Lower leg skin (tissue), 4 donors: ENCODE data around the gene SIGLEC12. TPM values are rescaled to one million over a fixed set of nuclear protein-coding genes. Genes with fewer than 3 reads are reported as not detected.
A peak's percentile ranks its signal among the peaks of the same experiment; 100 is the strongest.

Experiments used
- DNase-seq, 2 donors: peaks; one replicate each; pipeline ENCODE4 v3.0.0-alpha.2; 2019; ENCODE audit warnings: low spot score in 2 of 2
- H3K4me3 ChIP-seq: fragments of 200-600 bp; sonication (generic); 2 replicates; pipeline ENCODE4 v1.5.1; 2017; ENCODE audit warnings: mild to moderate bottlenecking, low read depth; ENCODE audit not compliant: poor library complexity, severe bottlenecking
- CTCF ChIP-seq, 3 donors: fragments of 450-650 bp; IDR thresholded peaks; one replicate each; pipeline ENCODE4 v1.5.1; 2016; ENCODE audit warnings: antibody characterized with exemption in 3 of 3, mild to moderate bottlenecking in 3 of 3, moderate library complexity in 2 of 3
- POLR2A ChIP-seq, 2 donors: fragments of 450-650 bp; IDR thresholded peaks; one replicate each; pipeline ENCODE4 v1.6.1; 2016 to 2017; ENCODE audit warnings: antibody characterized with exemption in 2 of 2, mild to moderate bottlenecking in 1 of 2, moderate library complexity in 1 of 2
- WGBS, 2 donors: methylation state at CpG; one replicate each; pipeline ENCODE4 v1.1.5; 2018; 5-methylcytosine and 5-hydroxymethylcytosine counted together
- intact Hi-C: fragments of 100-400 bp; cut with DNase I; formaldehyde crosslinking; loops from one replicate; pipeline ENCODE4 v1.15.0; 2023; ENCODE audit warnings: low total_unique reads
- total RNA-seq, 4 donors: library from RNA; depleted of rRNA; stranded (reverse); fragments of >200 nt; gene quantifications; one replicate each; pipeline ENCODE4 v1.1.0, GENCODE V29; 2016

SIGLEC12 gene
- total RNA-seq, 4 donors from 2014 or later: 0.54 TPM; not detected in 3

GRCh38 chr19:51547397-51548212 lies 46.0 kb upstream of the SIGLEC12 start:
- DNase-seq: no peak
- whole genome bisulfite sequencing, 2 donors: 50 to 52% methylated on average over 7 of the region's 7 CpGs
- H3K4me3 ChIP-seq: no peak overlapping the region
- no peak for TF ChIP-seq CTCF (IDR thresholded peaks at IDR 0.05)
- no peak for TF ChIP-seq POLR2A (IDR thresholded peaks at IDR 0.05)
- intact Hi-C loops: no loop called here

- TF ChIP-seq POLR2A (IDR thresholded peaks at IDR 0.05): no peak
- no peak for TF ChIP-seq CTCF (IDR thresholded peaks at IDR 0.05)
- no peak overlapping the region for H3K4me3 ChIP-seq
- DNase-seq: peak in 1 of 2 donors; percentile 49
- intact Hi-C loops: no loop called here
- 56 to 69% methylated on average over 10 of the region's 10 CpGs for WGBS, 2 donors
These were observed 45.2 kb upstream of the SIGLEC12 start for GRCh38 chr19:51546650-51547396.

- TF ChIP-seq POLR2A (IDR thresholded peaks at IDR 0.05): no peak
- DNase-seq: peak in 1 of 2 donors; percentile 57
- no peak overlapping the region for H3K4me3 ChIP-seq
- intact Hi-C loops: no loop called here
- WGBS, 2 donors: 60 to 70% methylated on average over 5 of the region's 5 CpGs
These were observed 44.6 kb upstream of the SIGLEC12 start for GRCh38 chr19:51546107-51546649.

GRCh38 chr19:51544038-51544437 lies 42.4 kb upstream of the SIGLEC12 start:
- H3K4me3 ChIP-seq: no peak overlapping the region
- intact Hi-C loops: no loop called here
- 79 to 82% methylated on average over 6 of the region's 6 CpGs for WGBS, 2 donors
- DNase-seq: peak in 1 of 2 donors; percentile 61
- no peak for TF ChIP-seq CTCF (IDR thresholded peaks at IDR 0.05)
- TF ChIP-seq POLR2A (IDR thresholded peaks at IDR 0.05): no peak

- intact Hi-C loops: no loop called here
- no peak for DNase-seq
- WGBS, 2 donors: 64 to 77% methylated on average over 5 of the region's 5 CpGs
- TF ChIP-seq POLR2A (IDR thresholded peaks at IDR 0.05): no peak
- TF ChIP-seq CTCF (IDR thresholded peaks at IDR 0.05): no peak
- H3K4me3 ChIP-seq: no peak overlapping the region
These were observed 41.1 kb upstream of the SIGLEC12 start for GRCh38 chr19:51542699-51543098.
